ENCODE results near the gene ACTA1. TPM values are rescaled to one million over a fixed set of nuclear protein-coding genes. Genes with fewer than 3 reads are reported as not detected.

Gene ACTA1
- total and polyA plus RNA-seq, 2 of the 13 experiments (the other 11 are each of a cell fraction or from before 2014, with no cell fraction given): 1.4 to 5.2 TPM

DNA sequence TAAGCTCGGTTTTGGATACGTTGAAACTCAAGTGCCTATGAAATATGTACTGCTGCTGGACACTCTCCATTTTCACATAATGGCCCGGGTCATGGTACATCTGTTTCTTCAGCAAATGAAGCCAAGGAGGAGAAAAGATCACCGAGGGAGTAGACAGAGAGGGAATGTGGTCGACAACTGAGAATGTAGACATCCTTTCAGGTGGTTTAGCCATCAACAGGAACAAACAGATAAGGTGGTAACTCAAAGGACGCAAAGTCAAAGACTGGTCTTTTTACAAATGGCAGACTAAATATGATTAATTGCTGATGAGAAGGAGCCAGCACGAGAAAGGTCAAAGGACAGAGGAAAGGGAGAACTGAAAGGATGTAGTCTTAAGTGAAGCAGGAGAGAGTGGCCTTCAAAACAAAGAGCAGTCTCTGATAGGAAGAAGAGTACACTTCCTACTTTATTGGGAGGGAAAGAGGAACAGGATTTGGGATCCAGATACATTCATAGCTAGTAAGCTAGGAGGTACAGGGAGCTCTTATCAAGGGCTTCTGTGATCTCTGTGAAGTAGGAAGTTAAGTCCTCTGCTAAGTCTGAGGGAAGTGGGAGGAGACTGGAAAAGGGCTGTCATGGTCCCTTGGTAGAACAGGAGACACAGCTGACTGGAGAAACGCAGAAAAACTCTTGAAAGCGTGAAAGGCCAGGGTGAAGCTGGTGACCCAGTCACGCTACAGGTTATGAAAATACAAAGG, 45.9 kb upstream of the ACTA1 start:
- peaks cover 7% of the 10 kb centered on the region for H3K4me1 ChIP-seq (ENCODE audit: insufficient read depth, low read length)
- CTCF ChIA-PET (ENCODE audit: low intra/inter-chr PET ratio, low total read pairs): no interaction called here
- ATAC-seq (no peak), DNase-seq (ENCODE audit: low spot score) (no peak), FAIRE-seq (no peak)
- TF ChIP-seq PHB2 (IDR thresholded peaks at IDR 0.05; ENCODE audit: partially characterized antibody): no peak
- TF ChIP-seq, protein P1, sequence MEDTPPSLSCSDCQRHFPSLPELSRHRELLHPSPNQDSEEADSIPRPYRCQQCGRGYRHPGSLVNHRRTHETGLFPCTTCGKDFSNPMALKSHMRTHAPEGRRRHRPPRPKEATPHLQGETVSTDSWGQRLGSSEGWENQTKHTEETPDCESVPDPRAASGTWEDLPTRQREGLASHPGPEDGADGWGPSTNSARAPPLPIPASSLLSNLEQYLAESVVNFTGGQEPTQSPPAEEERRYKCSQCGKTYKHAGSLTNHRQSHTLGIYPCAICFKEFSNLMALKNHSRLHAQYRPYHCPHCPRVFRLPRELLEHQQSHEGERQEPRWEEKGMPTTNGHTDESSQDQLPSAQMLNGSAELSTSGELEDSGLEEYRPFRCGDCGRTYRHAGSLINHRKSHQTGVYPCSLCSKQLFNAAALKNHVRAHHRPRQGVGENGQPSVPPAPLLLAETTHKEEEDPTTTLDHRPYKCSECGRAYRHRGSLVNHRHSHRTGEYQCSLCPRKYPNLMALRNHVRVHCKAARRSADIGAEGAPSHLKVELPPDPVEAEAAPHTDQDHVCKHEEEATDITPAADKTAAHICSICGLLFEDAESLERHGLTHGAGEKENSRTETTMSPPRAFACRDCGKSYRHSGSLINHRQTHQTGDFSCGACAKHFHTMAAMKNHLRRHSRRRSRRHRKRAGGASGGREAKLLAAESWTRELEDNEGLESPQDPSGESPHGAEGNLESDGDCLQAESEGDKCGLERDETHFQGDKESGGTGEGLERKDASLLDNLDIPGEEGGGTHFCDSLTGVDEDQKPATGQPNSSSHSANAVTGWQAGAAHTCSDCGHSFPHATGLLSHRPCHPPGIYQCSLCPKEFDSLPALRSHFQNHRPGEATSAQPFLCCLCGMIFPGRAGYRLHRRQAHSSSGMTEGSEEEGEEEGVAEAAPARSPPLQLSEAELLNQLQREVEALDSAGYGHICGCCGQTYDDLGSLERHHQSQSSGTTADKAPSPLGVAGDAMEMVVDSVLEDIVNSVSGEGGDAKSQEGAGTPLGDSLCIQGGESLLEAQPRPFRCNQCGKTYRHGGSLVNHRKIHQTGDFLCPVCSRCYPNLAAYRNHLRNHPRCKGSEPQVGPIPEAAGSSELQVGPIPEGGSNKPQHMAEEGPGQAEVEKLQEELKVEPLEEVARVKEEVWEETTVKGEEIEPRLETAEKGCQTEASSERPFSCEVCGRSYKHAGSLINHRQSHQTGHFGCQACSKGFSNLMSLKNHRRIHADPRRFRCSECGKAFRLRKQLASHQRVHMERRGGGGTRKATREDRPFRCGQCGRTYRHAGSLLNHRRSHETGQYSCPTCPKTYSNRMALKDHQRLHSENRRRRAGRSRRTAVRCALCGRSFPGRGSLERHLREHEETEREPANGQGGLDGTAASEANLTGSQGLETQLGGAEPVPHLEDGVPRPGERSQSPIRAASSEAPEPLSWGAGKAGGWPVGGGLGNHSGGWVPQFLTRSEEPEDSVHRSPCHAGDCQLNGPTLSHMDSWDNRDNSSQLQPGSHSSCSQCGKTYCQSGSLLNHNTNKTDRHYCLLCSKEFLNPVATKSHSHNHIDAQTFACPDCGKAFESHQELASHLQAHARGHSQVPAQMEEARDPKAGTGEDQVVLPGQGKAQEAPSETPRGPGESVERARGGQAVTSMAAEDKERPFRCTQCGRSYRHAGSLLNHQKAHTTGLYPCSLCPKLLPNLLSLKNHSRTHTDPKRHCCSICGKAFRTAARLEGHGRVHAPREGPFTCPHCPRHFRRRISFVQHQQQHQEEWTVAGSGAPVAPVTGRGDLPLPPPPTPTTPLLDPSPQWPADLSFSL (CRISPR knock-in tag; IDR thresholded peaks at IDR 0.05): no peak
- no peak for TF ChIP-seq GATA4 (IDR thresholded peaks at IDR 0.05; ENCODE audit: borderline replicate concordance, low read depth)
- H3K27me3 ChIP-seq (ENCODE audit: control insufficient read depth in 1 of 2, insufficient read depth in 2 of 2, low read length in 2 of 2): no peaks in the 10 kb centered on the region
- no peak overlapping the region for H3K9ac ChIP-seq (ENCODE audit: insufficient read depth, low read depth, low read length)
- no peak overlapping the region for H3K27ac ChIP-seq (ENCODE audit: extremely low read length, insufficient read depth, low read length)
- H3K4me2 ChIP-seq (ENCODE audit: low read depth, low read length): no peak overlapping the region
- POLR2A ChIA-PET: no interaction called here
- no peak overlapping the region for H3K4me3 ChIP-seq (replicated peaks in 1 of 3; ENCODE audit: insufficient read depth in 1 of 3, low read depth in 2 of 3, low read length in 3 of 3)
- peaks cover 16 to 72% of the 10 kb centered on the region in 2 experiments for H3K36me3 ChIP-seq (replicated peaks in 1 of 2; ENCODE audit: control insufficient read depth in 1 of 2, insufficient read depth in 2 of 2, low read length in 2 of 2)
- no peaks in the 10 kb centered on the region for H3K79me2 ChIP-seq (ENCODE audit: insufficient read depth, low read length)
- no peaks in the 10 kb centered on the region for H4K20me1 ChIP-seq (ENCODE audit: insufficient read depth, low read length)
- no TSS peak for BruUV-seq (replicated peaks)
- WGBS (ENCODE audit: low lambda C conversion rate): 93% methylated on average over 10 of the region's 10 CpGs
- H3K9me3 ChIP-seq (ENCODE audit: low read length): no peaks in the 10 kb centered on the region
- in situ Hi-C loops (cut with HindIII; ENCODE audit: extremely low pct_ligation_motif_present, low pct_unique_long_range_greater_than_20kb): loop anchor here (5.0 kb wide), 1 partner anchor 223 kb away; no protein-coding TSS in a partner anchor
- H2AFZ ChIP-seq (ENCODE audit: low read length): no peak overlapping the region
- intact Hi-C loops (cut with micrococcal nuclease; ENCODE audit: unreplicated experiment): loop anchor here (10.0 kb wide), 1 partner anchor 135 kb away; the partner anchor contains the start of gene CCSAP
